NCI-H2029 treated with DMSO at 0.1 percent for 48 hours (cell line): ENCODE data around the gene STRIP1.

Experiments used
- DNase-seq: peaks from one replicate; lab custom pipeline; 2025; lab: John Stamatoyannopoulos, UW

Gene STRIP1

GRCh38 chr1:110049801-110050601, 15.6 kb downstream of the STRIP1 start:
- DNase-seq, result no peak

- DNase-seq, result no peak
These were observed 16.3 kb downstream of the STRIP1 start for GRCh38 chr1:110050602-110051261.

- no peak for DNase-seq
These were observed 16.8 kb downstream of the STRIP1 start for GRCh38 chr1:110051262-110051648.

- DNase-seq, result no peak
These were observed 19.4 kb downstream of the STRIP1 start for GRCh38 chr1:110053552-110054428.

- DNase-seq, result no peak
These were observed 21.3 kb downstream of the STRIP1 start for GRCh38 chr1:110055493-110056284.

GRCh38 chr1:110056285-110056683, 21.9 kb downstream of the STRIP1 start:
- DNase-seq, result no peak

GRCh38 chr1:110056776-110057175, 22.4 kb downstream of the STRIP1 start:
- DNase-seq, result no peak

- no peak for DNase-seq
These were observed 23.6 kb downstream of the STRIP1 start for GRCh38 chr1:110057963-110058518.

GRCh38 chr1:110058591-110058990, 24.2 kb downstream of the STRIP1 start:
- no peak for DNase-seq

GRCh38 chr1:110059133-110059863, 24.9 kb downstream of the STRIP1 start:
- DNase-seq, result no peak

- no peak for DNase-seq
These were observed 25.7 kb downstream of the STRIP1 start for GRCh38 chr1:110060034-110060661.

- no peak for DNase-seq
These were observed 26.2 kb downstream of the STRIP1 start for GRCh38 chr1:110060662-110061060.

GRCh38 chr1:110061341-110061740, 26.9 kb downstream of the STRIP1 start:
- DNase-seq, result no peak

GRCh38 chr1:110062612-110063011, 28.2 kb downstream of the STRIP1 start:
- no peak for DNase-seq

- no peak for DNase-seq
These were observed 29.4 kb downstream of the STRIP1 start for GRCh38 chr1:110063781-110064180.

- no peak for DNase-seq
These were observed 30.3 kb downstream of the STRIP1 start for GRCh38 chr1:110064576-110065337.

- DNase-seq, result no peak
These were observed 31.4 kb downstream of the STRIP1 start for GRCh38 chr1:110065841-110066240.

- no peak for DNase-seq
These were observed 33.1 kb downstream of the STRIP1 start for GRCh38 chr1:110067479-110067892.

GRCh38 chr1:110067893-110068645, 33.6 kb downstream of the STRIP1 start:
- no peak for DNase-seq
